Right cardiac atrium (tissue), 5 donors: ENCODE results near the gene AGAP1. TPM values are rescaled to one million over a fixed set of nuclear protein-coding genes. Genes with fewer than 3 reads are reported as not detected.
A peak's percentile ranks its signal among the peaks of the same experiment; 100 is the strongest.

Experiments used
- ATAC-seq, 2 donors: fragments of 200-7000 bp; cut with Tn5 transposase; one replicate each; pipeline versions ENCODE4 v1.8.0 to v1.9.1; 2020; ENCODE audit warnings: moderate library complexity in 2 of 2, mild to moderate bottlenecking in 1 of 2
- DNase-seq, 3 donors: peaks; one replicate each; pipeline ENCODE4 v3.0.0-alpha.2; 2020
- H3K27ac ChIP-seq: one replicate; pipeline ENCODE4 v1.5.1; 2013; ENCODE audit warnings: mild to moderate bottlenecking, low read length, control low read depth, moderate library complexity
- H3K27me3 ChIP-seq: one replicate; pipeline ENCODE4 v1.6.1; 2013; ENCODE audit not compliant: control insufficient read depth, insufficient read depth
- H3K4me1 ChIP-seq: one replicate; pipeline ENCODE4 v1.6.1; 2013; ENCODE audit warnings: low read length; ENCODE audit not compliant: control insufficient read depth, insufficient read depth
- H3K4me3 ChIP-seq: one replicate; pipeline ENCODE4 v1.5.1; 2013; ENCODE audit warnings: low read length, control low read depth
- H3K9me3 ChIP-seq: one replicate; pipeline ENCODE4 v1.6.1; 2013; ENCODE audit warnings: low read length; ENCODE audit not compliant: control insufficient read depth
- WGBS: extraction: QIAGEN DNeasy Blood & Tissue Kit; methylation state at CpG from one replicate; pipeline ENCODE4 v1.1.7; 2013; 5-methylcytosine and 5-hydroxymethylcytosine counted together
- intact Hi-C, 4 donors: fragments of 100-400 bp; cut with DNase I; formaldehyde crosslinking; loops; one replicate each; pipeline versions ENCODE4 v1.11.0 to v1.14.0; 2022 to 2023
- polyA plus RNA-seq: library from polyadenylated mRNA; stranded (reverse); fragments of 200-250 nt; gene quantifications from one replicate; pipeline ENCODE4 v1.2.3, GENCODE V29; 2013
- total RNA-seq, 4 donors: library from RNA; stranded (reverse); fragmentation: NEBNext Ultra II Directional; extraction: Animal tissue kit (Norgen Biotek cat#: 25700); gene quantifications; one replicate each; pipeline ENCODE4 v1.2.1, GENCODE V29; 2021
- donor health status: healthy with polysubstance abuse.
- donor health status: DM: no; HTN: yes; CAD: no.
- donor health status: DM: no; HTN: no; CAD: no.
- donor health status: DM: no; HTN: yes; CAD: no; lungs with severe emphysema.
- donor health status: DM: yes; HTN: yes; CAD: no.

Gene AGAP1
- total and polyA plus RNA-seq, 5 donors, result 10.5 to 25.3 (median 22.6) TPM

DNA sequence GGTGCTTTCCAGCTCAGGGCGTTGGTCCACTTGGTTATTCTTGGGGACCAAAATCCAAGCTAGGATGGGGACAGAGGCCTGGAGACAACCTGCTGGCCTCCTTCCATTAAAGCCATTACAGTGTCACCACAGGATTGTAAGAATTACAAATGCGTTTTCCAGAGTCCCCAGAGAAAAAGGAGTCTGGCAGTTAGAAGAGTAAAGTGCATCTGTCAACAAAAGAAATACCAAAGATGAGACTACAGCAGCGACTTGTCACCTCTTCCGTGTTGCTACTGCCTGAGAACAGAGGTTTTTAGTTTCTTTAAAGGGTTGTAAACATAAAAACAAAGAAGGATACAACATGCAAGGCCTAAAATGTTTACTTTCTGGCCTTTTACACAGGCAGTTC is 235.7 kb downstream of the AGAP1 start:
- Histone ChIP-seq H3K27me3 (no peaks in the 10 kb centered on the region), H3K9me3 (no peaks in the 10 kb centered on the region), H3K27ac (no peak overlapping the region), H3K4me1 (peaks cover 5% of the 10 kb centered on the region), H3K4me3 (no peak overlapping the region)
- intact Hi-C loops, result no loop called here
- no peak for DNase-seq
- ATAC-seq, result no peak
- 76% methylated on average over 4 of the region's 4 CpGs for WGBS

DNA sequence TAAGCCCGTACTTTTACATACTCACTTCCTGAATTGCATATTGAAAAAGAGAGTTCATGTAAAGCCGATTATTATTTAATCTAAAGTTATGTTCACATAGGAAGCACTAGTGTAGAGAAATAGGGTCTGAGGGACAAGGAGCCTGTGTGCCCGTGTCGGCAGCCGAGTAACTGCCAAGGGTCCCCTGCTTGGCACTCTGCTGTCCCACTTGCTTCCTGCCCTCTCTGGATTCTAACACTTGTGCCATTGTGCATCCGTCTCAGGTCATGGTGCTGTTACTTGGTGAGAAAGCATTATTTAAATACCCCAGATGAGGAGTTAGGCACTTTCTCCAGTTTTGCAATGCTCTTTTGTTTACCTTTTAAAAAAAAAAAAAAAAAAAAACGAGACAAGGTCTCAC is 236.3 kb downstream of the AGAP1 start:
- Histone ChIP-seq H3K27me3 (no peaks in the 10 kb centered on the region), H3K4me1 (peaks cover 5% of the 10 kb centered on the region), H3K9me3 (no peaks in the 10 kb centered on the region), H3K27ac (no peak overlapping the region), H3K4me3 (no peak overlapping the region)
- DNase-seq, result no peak
- WGBS, result 85% methylated on average over 7 of the region's 7 CpGs
- no peak for ATAC-seq
- intact Hi-C loops, result no loop called here

DNA sequence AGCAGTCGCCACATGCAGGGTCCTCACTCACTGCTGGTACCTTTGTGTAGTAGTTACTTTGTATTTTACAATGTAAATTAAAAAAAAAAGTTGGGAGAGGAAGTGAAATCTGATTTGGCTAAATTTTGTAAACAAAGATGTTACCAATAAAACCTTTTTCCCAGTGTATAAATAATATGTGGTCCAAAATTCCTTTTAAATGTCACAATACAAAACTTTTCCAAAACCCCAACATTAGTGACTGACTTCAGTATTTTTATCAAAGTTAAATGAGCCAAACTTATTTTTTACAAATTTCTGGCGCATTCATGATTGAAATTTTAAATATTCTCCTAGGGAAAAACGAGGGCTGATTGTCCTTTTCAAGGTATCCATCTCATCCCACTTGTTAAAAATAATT is 239.9 kb downstream of the AGAP1 start:
- Histone ChIP-seq H3K4me3 (no peak overlapping the region), H3K27ac (no peak overlapping the region), H3K9me3 (no peaks in the 10 kb centered on the region), H3K4me1 (peaks cover 4% of the 10 kb centered on the region), H3K27me3 (no peaks in the 10 kb centered on the region)
- DNase-seq (no peak), ATAC-seq (no peak)
- intact Hi-C loops, result no loop called here
- 70% methylated on average over 3 of the region's 3 CpGs for WGBS

DNA sequence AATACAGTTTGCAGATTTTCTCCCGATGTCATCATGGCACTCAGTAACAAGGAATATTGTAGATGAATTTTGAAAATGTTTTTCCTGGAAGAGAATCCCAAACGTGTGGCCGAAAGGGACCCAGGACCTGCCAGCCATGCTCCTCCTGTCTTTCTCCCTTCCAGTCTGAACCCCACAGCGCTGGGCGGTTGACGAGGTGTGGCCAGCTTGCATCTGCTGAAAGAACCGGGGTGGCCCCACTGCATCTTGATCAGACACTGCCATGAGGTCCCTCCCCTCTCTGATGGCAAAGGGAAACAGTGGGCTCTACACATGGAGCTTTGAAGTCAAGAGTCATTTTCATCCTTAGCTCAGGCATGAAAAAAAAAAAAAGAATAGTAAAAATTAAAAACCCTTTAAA is 240.3 kb downstream of the AGAP1 start:
- peaks cover 2% of the 10 kb centered on the region for H3K4me1 ChIP-seq
- ATAC-seq, result no peak
- H3K27me3 ChIP-seq, result no peaks in the 10 kb centered on the region
- WGBS, result 76% methylated on average over 7 of the region's 7 CpGs
- no peaks in the 10 kb centered on the region for H3K9me3 ChIP-seq
- DNase-seq, result peak in 2 of 3 donors; percentile 65 to 67
- no peak overlapping the region for H3K4me3 ChIP-seq
- intact Hi-C loops, result no loop called here
- no peak overlapping the region for H3K27ac ChIP-seq

DNA sequence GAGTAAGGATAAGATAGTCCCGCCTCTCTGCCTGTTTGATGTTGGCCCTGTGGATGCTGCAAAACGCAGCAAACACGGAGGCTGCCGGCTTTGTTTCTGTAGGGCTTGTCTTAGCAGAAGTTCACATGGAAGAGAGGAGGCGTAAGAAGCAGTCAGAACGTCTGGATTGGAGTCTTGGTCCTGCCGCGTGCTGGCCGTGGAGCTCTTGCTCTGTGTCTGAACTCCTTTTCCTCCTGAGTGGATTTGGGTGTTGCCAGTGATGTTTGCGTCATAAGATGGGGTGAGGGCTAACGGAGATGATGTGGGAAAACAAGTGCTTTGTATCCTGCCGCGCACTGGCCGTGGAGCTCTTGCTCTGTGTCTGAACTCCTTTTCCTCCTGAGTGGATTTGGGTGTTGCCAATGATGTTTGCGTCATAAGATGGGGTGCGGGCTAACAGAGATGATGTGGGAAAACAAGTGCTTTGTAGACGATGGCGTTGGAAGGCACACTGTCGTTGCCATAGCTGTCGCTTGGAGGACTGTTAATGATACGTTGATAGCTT is 240.9 kb downstream of the AGAP1 start:
- Histone ChIP-seq H3K27ac (no peak overlapping the region), H3K9me3 (no peaks in the 10 kb centered on the region), H3K27me3 (no peaks in the 10 kb centered on the region), H3K4me3 (no peak overlapping the region), H3K4me1 (no peaks in the 10 kb centered on the region)
- DNase-seq, result peak; percentile 62 to 86 (median 77)
- peak; percentile 72 to 85 for ATAC-seq
- intact Hi-C loops, result no loop called here
- 71% methylated on average over 21 of the region's 21 CpGs for WGBS

DNA sequence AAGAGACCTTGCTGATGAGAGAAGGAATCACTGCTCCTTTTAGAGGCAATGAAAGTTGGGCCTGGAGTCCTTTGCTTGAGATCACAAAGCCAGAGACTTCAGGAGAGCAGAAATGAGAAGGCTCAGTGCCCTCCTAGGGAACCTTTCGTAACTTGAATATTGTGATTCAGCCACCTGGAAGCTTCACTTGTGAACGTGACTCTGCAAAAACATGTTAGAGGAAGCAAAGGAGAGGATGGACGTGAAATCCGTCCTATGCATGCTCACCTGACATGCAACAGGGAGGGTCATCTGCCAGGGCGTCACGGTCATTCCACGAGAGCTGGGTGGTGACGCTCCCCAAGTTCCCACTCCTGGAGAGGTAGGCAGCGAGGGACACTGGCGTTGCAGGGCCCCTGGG is 243.6 kb downstream of the AGAP1 start:
- DNase-seq (peak in 1 of 3 donors; percentile 36), ATAC-seq (no peak)
- Histone ChIP-seq H3K4me3 (no peak overlapping the region), H3K27me3 (no peaks in the 10 kb centered on the region), H3K27ac (no peak overlapping the region), H3K4me1 (no peaks in the 10 kb centered on the region), H3K9me3 (no peaks in the 10 kb centered on the region)
- intact Hi-C loops, result no loop called here
- 91% methylated on average over 10 of the region's 10 CpGs for WGBS

DNA sequence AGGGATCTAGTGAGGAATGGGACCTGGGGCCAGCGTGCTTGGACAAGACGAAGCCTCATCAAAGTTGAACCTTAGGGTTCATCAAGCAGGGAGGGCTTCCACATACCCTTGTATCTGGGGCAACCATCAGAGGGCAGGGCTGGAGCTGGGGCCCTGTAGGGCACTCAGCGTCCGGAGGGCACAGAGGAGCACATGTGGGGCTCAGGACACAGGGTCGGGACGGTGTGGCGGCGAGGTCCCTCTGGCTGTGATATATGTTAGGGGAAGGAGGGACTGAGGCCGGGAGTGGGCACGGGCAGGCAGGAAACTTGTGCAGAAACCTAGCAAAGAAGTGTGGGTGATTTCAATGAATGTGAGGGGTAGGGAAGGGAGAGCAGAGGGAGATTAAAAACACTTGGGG is 244.0 kb downstream of the AGAP1 start:
- 95% methylated on average over 10 of the region's 10 CpGs for WGBS
- intact Hi-C loops, result no loop called here
- DNase-seq (no peak), ATAC-seq (no peak)
- H3K4me3 ChIP-seq, result no peak overlapping the region
- no peaks in the 10 kb centered on the region for H3K9me3 ChIP-seq
- H3K4me1 ChIP-seq, result no peaks in the 10 kb centered on the region
- H3K27ac ChIP-seq, result no peak overlapping the region
- no peaks in the 10 kb centered on the region for H3K27me3 ChIP-seq

DNA sequence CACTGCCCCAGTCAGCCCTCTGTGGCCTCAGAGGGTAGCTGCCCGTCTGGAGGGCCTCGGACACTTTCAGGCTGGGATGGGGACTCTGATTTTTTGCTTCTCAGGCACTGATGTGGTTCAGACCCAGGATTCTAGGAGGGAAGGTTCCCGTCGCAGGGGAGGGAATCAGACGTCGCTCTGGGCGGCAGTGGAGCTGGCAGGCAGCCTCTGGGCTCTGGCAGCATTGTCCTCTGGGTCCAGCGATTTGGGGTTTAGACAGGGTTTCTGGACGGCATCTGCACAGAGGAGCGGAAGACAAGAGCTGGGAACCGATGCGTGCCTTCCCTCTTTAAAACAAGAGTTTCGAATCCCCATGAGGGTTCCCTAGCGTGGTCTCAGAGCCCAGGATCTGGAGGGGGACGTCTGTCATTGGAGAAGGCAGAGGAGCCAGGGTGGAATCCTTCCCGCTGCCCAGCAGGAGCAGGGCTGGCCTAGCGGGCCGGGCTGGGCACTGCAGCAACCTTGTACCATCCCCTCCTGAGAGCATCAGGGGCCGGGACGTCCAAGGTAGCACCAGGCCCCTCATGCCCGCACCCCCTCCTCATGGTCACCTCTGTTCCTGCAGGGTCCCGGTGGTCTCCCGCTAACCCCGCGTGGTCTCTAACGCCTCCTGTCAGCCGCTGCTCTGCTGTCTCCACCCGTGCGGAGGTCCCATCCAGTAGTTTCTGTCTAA is 246.0 kb downstream of the AGAP1 start:
- no peaks in the 10 kb centered on the region for H3K4me1 ChIP-seq
- ATAC-seq (peak in 1 of 2 donors; percentile 38), DNase-seq (peak in 1 of 3 donors; percentile 44)
- H3K4me3 ChIP-seq, result no peak overlapping the region
- no peaks in the 10 kb centered on the region for H3K27me3 ChIP-seq
- H3K27ac ChIP-seq, result no peak overlapping the region
- 94% methylated on average over 29 of the region's 29 CpGs for WGBS
- intact Hi-C loops, result loop anchor here in 2 of 4 donors (5.0 to 10.0 kb wide), 3 partner anchors 65 to 605 kb away; no protein-coding TSS in a partner anchor
- H3K9me3 ChIP-seq, result no peaks in the 10 kb centered on the region

DNA sequence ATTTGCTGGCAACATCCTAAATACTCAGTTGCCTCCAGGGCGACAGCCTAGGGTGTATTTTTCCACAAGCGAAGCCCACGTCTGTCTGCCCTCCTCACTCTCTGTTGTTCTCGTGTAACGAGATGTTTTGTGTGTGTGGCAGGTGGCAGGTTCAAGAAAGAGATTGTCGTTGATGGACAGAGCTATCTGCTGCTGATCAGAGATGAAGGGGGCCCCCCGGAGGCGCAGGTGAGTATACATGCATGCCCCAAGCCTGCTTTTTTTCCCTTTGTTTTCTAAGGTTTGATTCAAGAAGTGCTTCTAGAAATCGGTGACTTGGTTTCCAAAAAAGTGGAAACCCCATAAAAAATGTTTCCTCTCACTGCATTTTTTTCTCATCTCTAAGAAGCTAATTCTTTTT is 247.0 kb downstream of the AGAP1 start:
- Histone ChIP-seq H3K4me3 (no peak overlapping the region), H3K4me1 (no peaks in the 10 kb centered on the region), H3K27ac (no peak overlapping the region), H3K9me3 (no peaks in the 10 kb centered on the region), H3K27me3 (no peaks in the 10 kb centered on the region)
- intact Hi-C loops, result loop anchor here in 2 of 4 donors (5.0 to 10.0 kb wide), 3 partner anchors 66 to 606 kb away; no protein-coding TSS in a partner anchor
- DNase-seq, result no peak
- no peak for ATAC-seq
- 77% methylated on average over 9 of the region's 9 CpGs for WGBS

DNA sequence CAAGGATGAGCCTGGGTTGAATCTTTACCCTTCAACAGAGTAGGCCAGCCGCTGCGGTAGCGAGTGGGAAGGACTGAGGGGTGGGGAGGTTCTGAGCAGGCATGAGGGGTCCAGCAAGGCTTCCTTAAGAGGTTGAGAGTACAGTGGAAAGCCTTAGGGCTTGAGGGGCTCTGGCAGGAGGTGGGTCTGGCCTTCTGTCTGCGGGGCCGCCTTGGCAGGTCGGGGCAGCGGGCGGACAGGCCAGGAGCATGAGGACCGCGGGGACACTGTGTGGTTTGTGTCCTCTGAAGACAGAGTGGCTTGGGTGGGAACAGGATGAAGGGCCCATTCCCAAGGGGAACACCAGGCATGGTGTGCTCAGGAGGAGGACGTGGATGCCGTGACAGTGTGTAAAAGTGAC is 250.3 kb downstream of the AGAP1 start:
- Histone ChIP-seq H3K4me3 (no peak overlapping the region), H3K4me1 (no peaks in the 10 kb centered on the region), H3K27ac (no peak overlapping the region), H3K9me3 (no peaks in the 10 kb centered on the region), H3K27me3 (no peaks in the 10 kb centered on the region)
- WGBS, result 93% methylated on average over 12 of the region's 12 CpGs
- ATAC-seq (no peak), DNase-seq (peak in 1 of 3 donors; percentile 41)
- intact Hi-C loops, result loop anchor here in 2 of 4 donors (5.0 to 10.0 kb wide), 3 partner anchors 69 to 609 kb away; no protein-coding TSS in a partner anchor

DNA sequence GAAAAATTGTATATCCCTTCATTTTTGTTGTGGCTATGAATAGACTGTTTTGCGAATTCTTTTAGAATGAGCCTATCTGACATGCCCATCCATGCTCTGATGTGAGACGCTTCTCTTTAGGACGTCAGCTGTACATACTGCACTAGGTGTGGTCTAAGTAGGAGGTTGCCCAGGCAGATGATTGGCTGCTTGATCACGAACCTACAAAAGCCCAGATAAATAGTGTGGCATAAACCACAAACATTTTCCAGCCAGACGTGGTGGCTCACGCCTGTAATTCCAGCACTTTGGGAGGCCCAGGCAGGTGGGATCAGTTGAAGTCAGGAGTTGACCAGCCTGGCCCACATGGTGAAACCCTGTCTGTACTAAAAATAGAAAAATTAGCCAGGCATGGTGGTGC is 251.8 kb downstream of the AGAP1 start:
- H3K27ac ChIP-seq, result no peak overlapping the region
- WGBS, result 94% methylated on average over 6 of the region's 6 CpGs
- intact Hi-C loops, result loop anchor here (5.0 to 10.0 kb wide), 4 partner anchors 71 to 611 kb away; no protein-coding TSS in a partner anchor

More for the DNA sequence above, 251.8 kb downstream of the AGAP1 start:
- H3K4me1 ChIP-seq, result no peaks in the 10 kb centered on the region
- ATAC-seq (no peak), DNase-seq (no peak)
- H3K4me3 ChIP-seq, result no peak overlapping the region
- H3K27me3 ChIP-seq, result no peaks in the 10 kb centered on the region
- H3K9me3 ChIP-seq, result no peaks in the 10 kb centered on the region
